ENCODE measurements around the gene U2SURP.

- TF ChIP-seq CTCF (IDR thresholded peaks at IDR 0.05), result no peak
- TF ChIP-seq POLR2A (IDR thresholded peaks at IDR 0.05), result no peak
Observed at GRCh38 chr3:143054011-143054410, 52.6 kb downstream of the U2SURP start.

Data from body of pancreas (tissue), 4 donors.